Activated naive CD8-positive, alpha-beta T cell treated with anti-CD3 and anti-CD28 coated beads, Interleukin-2, amount 10 ng/mL, durations not matched to agents 7 days and 5 days (primary cell): ENCODE measurements around the gene DLG2. TPM values are rescaled to one million over a fixed set of nuclear protein-coding genes. Genes with fewer than 3 reads are reported as not detected.

Experiments
- ATAC-seq: fragments of 150-1000 bp; cut with Tn5 transposase; one replicate; pipeline ENCODE4 v1.10.0; 2021; ENCODE audit warnings: low read depth, moderate library complexity
- POLR2A ChIA-PET: fragments of 350-600 bp; sonication (Branson Sonifier 250); formaldehyde crosslinking; loops from one replicate; lab custom pipeline; 2021; ENCODE audit warnings: antibody characterized with exemption; lab: Charles Lee
- DNase-seq: peaks from one replicate; pipeline ENCODE4 v3.0.0; 2021
- H3K27ac Mint-ChIP-seq: one replicate; pipeline ENCODE4 v1.8.0; 2022; ENCODE audit warnings: mild to moderate bottlenecking, mixed read lengths
- H3K27me3 Mint-ChIP-seq: one replicate; pipeline ENCODE4 v1.8.0; 2022; ENCODE audit warnings: mild to moderate bottlenecking, moderate library complexity, mixed read lengths
- H3K36me3 Mint-ChIP-seq: one replicate; pipeline ENCODE4 v1.8.0; 2021; ENCODE audit warnings: mild to moderate bottlenecking, mixed read lengths
- H3K4me1 Mint-ChIP-seq: one replicate; pipeline ENCODE4 v1.8.0; 2021; ENCODE audit warnings: mixed read lengths
- H3K4me3 Mint-ChIP-seq: one replicate; pipeline ENCODE4 v1.8.0; 2022; ENCODE audit warnings: mild to moderate bottlenecking, moderate library complexity, mixed read lengths
- H3K9me3 Mint-ChIP-seq: one replicate; pipeline ENCODE4 v1.8.0; 2021; ENCODE audit warnings: mixed read lengths
- total RNA-seq, 2 experiments: library from RNA; stranded (reverse); gene quantifications; one replicate each; pipeline ENCODE4 v1.2.3, GENCODE V29; 2021

Gene DLG2
- total RNA-seq, 2 experiments from 2014 or later = 2.6 to 3.4 TPM

DNA sequence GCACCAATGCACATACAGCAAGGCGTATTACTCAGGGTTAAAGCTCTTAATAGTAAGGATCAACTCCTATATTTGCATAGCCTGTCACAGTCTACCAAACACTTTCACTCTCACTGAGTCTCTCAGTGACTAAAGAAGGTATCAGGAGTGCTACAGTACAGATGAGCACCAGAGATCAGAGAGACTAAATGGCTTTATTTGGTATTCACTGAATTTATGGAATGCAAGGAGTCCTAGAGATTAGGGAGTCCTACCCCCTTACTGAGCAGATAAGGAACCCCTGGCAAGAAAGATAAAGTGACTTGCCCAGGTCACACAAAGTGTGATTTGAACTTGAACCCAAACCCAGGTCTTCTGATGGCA, 1944.6 kb downstream of the DLG2 start:
- no peak overlapping the region for H3K27ac Mint-ChIP-seq
- DNase-seq (no peak), ATAC-seq (no peak)
- H3K4me1 Mint-ChIP-seq = no peaks in the 10 kb centered on the region
- H3K9me3 Mint-ChIP-seq = no peaks in the 10 kb centered on the region
- POLR2A ChIA-PET = no interaction called here
- no peaks in the 10 kb centered on the region for H3K36me3 Mint-ChIP-seq
- no peak overlapping the region for H3K4me3 Mint-ChIP-seq
- H3K27me3 Mint-ChIP-seq = peaks cover 2% of the 10 kb centered on the region

DNA sequence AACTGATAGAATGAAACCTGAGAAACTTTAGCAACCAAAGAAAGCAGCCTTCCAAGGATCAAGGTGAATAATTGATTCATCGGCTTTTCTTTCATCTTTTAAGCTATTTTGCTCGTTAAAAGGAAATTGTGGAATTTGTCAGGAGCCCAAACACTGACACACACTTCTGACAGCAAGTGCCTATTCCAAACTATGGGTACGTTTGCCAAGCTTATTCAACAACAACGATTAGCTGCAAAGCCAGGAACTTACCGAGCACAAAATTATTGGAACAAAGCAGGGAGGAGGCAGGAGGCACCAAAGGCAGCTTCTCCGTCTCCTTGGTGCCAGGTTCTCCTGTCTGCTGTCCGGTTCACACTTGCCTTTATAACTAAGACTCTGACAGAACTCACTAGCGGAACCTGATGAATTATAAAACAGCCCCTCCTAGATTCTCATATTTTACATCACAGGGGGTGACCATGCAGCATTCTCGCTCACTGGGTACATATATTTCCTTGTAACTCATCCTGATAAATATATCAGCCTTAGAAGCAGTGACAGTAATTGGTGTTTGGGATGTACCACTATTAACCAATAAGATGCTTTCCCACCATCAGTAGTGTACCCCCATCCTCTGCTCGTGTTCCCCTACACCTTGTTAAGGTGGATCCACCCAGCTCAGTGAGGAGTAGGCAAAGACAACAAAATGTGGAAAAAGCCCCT, 1945.1 kb downstream of the DLG2 start:
- POLR2A ChIA-PET = no interaction called here
- Mint-ChIP-seq H3K27ac (no peak overlapping the region), H3K4me1 (no peaks in the 10 kb centered on the region), H3K4me3 (no peak overlapping the region), H3K27me3 (peaks cover 2% of the 10 kb centered on the region), H3K9me3 (no peaks in the 10 kb centered on the region), H3K36me3 (no peaks in the 10 kb centered on the region)
- ATAC-seq = no peak
- DNase-seq = no peak

DNA sequence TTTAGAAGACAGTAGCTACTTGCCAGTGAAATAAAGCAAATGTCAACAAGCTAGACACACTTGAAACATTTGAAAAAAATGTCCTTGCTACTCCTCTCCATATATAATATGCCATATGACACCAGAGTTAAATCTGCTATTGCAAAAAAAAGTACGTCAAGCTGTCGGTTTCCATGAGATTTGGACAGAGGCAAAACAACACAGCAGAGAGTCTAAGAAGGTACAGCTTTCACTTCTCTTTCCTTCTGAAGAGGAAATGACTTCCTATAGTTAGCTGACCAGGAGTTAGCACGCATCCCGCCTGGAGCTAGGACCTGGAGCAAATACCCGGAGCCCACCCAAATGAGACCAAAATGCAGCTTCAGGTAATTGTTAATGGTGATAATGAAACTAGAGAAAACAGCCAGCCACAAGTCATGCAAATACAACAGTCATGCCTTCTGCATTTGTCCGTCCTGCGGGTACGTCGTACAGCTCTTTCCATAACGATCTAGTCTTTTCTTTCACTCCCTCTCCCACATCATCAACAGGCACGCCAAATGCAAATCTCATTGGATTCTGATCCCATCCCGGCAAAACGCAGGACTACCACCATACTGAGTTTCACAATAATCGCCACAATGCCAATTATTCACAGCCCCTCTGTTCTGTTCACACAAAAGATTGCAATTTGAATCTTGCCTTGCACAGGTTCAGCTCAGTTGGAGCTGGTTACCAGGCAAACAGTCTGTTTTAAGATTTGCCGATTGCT, 1945.9 kb downstream of the DLG2 start:
- H3K27me3 Mint-ChIP-seq = peaks cover 2% of the 10 kb centered on the region
- H3K27ac Mint-ChIP-seq = no peak overlapping the region
- no peak for ATAC-seq
- DNase-seq = no peak
- no peaks in the 10 kb centered on the region for H3K36me3 Mint-ChIP-seq
- no peaks in the 10 kb centered on the region for H3K4me1 Mint-ChIP-seq
- no peaks in the 10 kb centered on the region for H3K9me3 Mint-ChIP-seq
- POLR2A ChIA-PET = no interaction called here
- H3K4me3 Mint-ChIP-seq = no peak overlapping the region

DNA sequence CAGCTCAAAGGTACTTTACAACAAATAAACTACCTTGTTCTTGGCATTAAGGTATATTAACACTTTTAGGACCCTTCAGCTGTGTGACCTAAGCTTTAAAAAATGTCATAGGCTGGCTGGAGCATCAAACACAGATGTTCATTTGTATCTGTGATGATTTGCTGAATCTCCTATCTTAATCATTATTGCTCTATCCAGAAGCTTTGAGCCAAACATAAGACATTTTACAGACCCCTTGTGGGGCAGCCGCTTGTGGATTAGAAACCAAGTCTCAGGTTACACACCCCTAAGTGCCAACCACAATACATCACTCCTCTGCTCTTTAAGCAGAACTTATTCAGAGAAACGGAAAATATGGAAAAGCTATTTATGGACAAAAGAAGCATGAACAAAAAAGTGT, 1946.8 kb downstream of the DLG2 start:
- Mint-ChIP-seq H3K27me3 (peaks cover 2% of the 10 kb centered on the region), H3K9me3 (no peaks in the 10 kb centered on the region), H3K4me3 (no peak overlapping the region), H3K4me1 (no peaks in the 10 kb centered on the region), H3K27ac (no peak overlapping the region), H3K36me3 (no peaks in the 10 kb centered on the region)
- POLR2A ChIA-PET = no interaction called here
- no peak for DNase-seq
- no peak for ATAC-seq

DNA sequence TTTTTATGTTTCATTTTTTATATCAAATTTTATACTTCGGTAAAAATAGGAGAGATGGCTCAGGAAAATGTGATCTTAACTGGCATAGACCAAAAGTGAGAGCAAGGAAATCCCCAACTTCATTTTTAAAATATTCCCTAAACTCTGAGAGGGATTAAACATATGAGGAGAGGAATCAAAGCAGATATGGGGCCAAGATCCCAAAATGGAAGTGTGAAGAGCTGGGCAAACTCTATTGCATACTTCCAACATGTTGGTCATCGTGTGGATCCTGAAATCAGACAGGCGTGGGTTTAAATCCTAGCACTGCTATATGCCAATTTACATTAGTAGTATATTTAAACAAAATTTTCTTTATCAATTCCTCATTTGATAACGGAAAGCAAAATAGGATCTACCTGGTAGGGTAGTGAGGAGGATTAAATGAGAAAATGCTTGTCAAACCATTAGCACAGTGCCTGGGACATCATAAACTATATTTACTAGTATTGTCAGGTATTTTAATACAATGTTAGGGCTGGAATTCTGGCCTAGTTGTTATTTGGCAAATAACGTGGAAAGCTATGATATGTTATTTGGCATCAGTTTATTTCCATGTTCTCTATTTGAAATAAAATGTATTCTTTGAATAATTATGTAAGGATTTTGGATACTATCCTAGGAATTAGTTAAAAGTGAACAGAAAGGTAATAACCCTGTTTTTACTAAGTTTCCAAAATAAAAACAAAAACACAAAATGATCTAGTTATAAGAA, 1948.1 kb downstream of the DLG2 start:
- Mint-ChIP-seq H3K27ac (no peak overlapping the region), H3K4me1 (no peaks in the 10 kb centered on the region), H3K36me3 (no peaks in the 10 kb centered on the region), H3K4me3 (no peak overlapping the region), H3K27me3 (peaks cover 2% of the 10 kb centered on the region), H3K9me3 (no peaks in the 10 kb centered on the region)
- POLR2A ChIA-PET = no interaction called here
- no peak for ATAC-seq
- no peak for DNase-seq

DNA sequence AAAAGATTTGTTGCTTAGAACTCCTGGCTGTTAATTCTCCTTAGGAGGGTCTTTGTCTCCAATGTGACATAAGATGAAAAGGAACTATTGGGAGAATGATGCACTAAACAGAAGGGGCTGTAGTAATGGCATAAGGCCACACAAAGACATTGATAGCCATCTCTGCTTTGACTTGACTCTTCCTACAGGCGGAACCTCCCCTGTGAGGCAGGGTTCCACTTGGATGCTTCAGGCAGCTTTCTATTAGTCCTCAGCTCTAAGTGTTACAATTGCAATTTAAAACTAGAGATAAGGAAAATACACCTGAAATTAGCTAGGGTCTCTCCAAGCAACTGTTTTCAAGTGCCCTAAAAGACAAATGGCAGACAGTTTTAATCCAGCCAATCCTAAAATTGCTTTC, 1949.4 kb downstream of the DLG2 start:
- Mint-ChIP-seq H3K9me3 (no peaks in the 10 kb centered on the region), H3K4me1 (no peaks in the 10 kb centered on the region), H3K4me3 (no peak overlapping the region), H3K27me3 (peaks cover 2% of the 10 kb centered on the region), H3K36me3 (no peaks in the 10 kb centered on the region), H3K27ac (no peak overlapping the region)
- ATAC-seq = no peak
- no peak for DNase-seq
- POLR2A ChIA-PET = no interaction called here

DNA sequence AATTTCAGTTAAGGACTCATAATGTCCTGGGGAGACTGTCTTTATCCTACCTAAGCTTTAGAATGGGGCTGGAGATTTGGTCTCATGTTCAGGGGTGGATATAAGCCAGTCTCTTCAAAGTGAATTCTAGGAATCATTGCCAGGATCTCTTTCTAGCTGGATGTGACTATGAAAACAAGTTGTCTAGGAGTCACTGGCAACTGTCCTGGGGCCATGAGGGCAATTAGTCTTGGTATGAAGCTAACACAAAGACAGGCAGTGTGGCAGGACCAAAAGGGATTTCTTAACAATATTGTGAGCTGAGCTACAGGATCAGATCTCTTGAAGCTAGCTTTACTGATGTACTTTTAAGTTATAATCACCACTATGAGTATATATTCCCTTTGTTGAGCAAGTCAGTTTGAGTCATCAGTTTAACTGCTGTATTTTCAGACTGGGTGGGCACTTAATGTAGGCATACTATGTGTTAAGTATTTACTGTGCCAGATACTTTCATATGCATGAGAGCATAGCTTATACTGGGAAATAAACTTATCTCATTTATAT, 1951.0 kb downstream of the DLG2 start:
- POLR2A ChIA-PET = no interaction called here
- Mint-ChIP-seq H3K9me3 (no peaks in the 10 kb centered on the region), H3K27me3 (peaks cover 2% of the 10 kb centered on the region), H3K4me3 (no peak overlapping the region), H3K36me3 (no peaks in the 10 kb centered on the region), H3K4me1 (no peaks in the 10 kb centered on the region), H3K27ac (no peak overlapping the region)
- no peak for ATAC-seq
- DNase-seq = no peak

DNA sequence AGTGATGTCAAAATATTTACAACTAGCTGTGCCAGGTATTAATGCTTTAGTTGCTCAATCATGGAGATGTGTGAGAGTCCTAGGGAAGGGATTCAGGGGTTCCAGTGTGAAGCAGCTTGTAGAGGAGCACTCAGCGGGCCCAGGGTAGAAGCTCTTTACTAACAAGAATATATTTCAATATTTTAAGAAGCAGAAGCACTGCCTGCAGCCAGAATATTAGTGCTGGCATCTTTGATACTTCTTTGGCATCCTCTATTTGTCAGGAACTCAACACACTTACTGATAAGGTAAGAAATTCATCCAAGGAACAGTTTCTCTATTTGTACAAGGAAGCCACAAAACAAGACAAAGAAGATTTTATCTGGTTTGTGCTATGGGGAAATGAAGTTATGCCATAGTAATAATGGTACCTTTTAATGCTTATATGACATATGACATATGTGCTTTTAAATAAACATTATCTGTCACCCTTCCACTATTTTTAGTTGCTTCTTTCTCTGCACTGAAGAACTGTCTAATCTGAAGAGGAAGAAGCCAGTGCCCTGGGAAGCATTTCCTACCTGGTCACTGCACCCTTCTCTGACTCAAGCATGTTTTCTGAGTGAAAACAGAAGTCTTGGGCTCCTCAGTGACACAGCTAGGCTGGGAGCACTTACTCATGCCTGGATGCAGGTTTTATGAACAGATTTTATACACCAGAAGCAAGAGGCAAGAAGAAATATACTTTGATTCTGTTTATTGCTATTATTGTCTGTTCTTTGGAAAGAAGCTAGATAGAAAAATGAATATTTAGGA, 1952.8 kb downstream of the DLG2 start:
- Mint-ChIP-seq H3K27ac (no peak overlapping the region), H3K36me3 (no peaks in the 10 kb centered on the region), H3K4me3 (no peak overlapping the region), H3K9me3 (no peaks in the 10 kb centered on the region), H3K27me3 (peaks cover 5% of the 10 kb centered on the region), H3K4me1 (no peaks in the 10 kb centered on the region)
- no peak for ATAC-seq
- POLR2A ChIA-PET = no interaction called here
- no peak for DNase-seq

DNA sequence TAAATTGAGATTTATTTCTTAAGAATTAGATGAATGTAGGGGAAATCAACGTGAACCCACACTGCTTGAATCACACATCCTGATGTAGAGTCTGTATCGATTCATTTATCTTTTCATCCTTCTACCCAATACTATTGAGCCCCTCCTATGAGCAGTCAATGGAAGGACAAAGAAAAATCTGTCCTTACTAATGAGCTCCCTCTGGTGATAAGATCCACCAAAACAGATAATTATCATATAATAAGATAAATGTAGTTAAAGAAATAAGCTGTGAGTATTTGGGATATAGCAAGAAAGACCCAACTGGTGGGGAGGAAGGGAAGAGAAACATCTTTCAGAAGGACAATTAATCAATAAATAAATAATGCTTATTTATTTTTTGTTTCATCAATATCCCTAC, 1955.9 kb downstream of the DLG2 start:
- no peak overlapping the region for H3K4me3 Mint-ChIP-seq
- no peaks in the 10 kb centered on the region for H3K9me3 Mint-ChIP-seq
- H3K36me3 Mint-ChIP-seq = no peaks in the 10 kb centered on the region
- POLR2A ChIA-PET = no interaction called here
- no peak overlapping the region for H3K27ac Mint-ChIP-seq
- no peak for ATAC-seq
- H3K27me3 Mint-ChIP-seq = peaks cover 3% of the 10 kb centered on the region
- no peak for DNase-seq
- no peaks in the 10 kb centered on the region for H3K4me1 Mint-ChIP-seq

DNA sequence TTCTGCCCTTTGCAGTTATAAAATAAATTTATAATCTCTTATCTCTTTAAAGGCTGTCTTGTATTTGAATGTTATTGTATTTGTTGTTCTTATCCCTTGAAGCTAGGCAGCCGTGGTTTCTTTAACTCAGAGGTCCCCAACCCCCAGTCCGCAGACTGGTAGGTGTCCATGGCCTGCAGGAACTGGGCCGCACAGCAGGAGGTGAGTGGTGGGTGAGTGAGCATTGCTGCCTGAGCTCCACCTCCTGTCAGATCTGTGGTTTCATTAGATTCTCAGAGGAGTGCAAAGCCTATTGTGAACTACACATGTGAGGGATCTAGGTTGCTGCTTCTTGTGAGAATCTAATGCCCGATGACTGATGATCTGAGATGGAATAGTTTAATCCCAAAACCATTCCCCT, 1961.0 kb downstream of the DLG2 start:
- Mint-ChIP-seq H3K4me1 (no peaks in the 10 kb centered on the region), H3K9me3 (no peaks in the 10 kb centered on the region), H3K27ac (no peak overlapping the region), H3K4me3 (no peak overlapping the region), H3K36me3 (no peaks in the 10 kb centered on the region), H3K27me3 (peaks cover 5% of the 10 kb centered on the region)
- POLR2A ChIA-PET = no interaction called here
- ATAC-seq (no peak), DNase-seq (no peak)

DNA sequence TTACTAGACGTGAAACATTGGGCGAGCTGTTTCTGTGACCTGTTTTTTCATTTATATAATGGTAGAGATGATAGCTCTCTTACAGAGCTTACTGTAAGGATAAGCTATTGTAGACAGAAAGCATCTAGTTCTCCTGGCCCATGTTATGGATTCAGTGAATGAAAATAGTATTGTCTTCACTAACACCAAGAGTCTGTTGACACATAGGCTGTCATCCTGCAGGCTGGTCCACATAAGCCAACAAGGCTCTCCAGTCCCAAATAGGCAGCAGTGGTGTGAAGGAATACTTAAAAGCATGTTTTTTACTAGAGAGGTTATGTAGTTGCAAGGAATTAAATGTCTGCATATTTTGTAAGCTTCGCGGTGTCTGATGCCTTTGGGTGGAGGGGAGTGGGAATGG, 1963.2 kb downstream of the DLG2 start:
- no peaks in the 10 kb centered on the region for H3K9me3 Mint-ChIP-seq
- no peaks in the 10 kb centered on the region for H3K36me3 Mint-ChIP-seq
- no peaks in the 10 kb centered on the region for H3K4me1 Mint-ChIP-seq
- ATAC-seq = no peak
- POLR2A ChIA-PET = no interaction called here
- peaks cover 2% of the 10 kb centered on the region for H3K27me3 Mint-ChIP-seq
- H3K27ac Mint-ChIP-seq = no peak overlapping the region
- no peak for DNase-seq
- H3K4me3 Mint-ChIP-seq = no peak overlapping the region

DNA sequence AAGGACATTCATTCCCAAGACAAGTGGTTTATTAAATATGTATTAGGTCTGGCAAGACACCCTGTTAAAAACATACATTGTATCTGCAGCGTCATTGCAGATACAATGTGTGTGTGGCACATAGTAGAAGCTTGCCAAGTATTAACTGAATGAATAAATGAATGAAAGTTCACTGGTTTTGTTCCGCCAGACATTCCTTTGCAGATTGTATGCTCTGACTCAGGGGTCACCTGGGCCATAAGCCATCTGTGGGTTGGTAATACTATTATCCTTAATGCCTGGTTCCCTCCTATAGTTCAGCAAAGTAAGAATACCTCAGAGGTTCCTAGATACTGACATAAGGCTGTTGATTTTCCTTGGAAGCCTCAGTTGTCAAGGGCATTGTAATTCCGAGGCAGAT, 1963.7 kb downstream of the DLG2 start:
- Mint-ChIP-seq H3K4me3 (no peak overlapping the region), H3K9me3 (no peaks in the 10 kb centered on the region), H3K27me3 (peaks cover 2% of the 10 kb centered on the region), H3K4me1 (no peaks in the 10 kb centered on the region), H3K36me3 (no peaks in the 10 kb centered on the region), H3K27ac (no peak overlapping the region)
- ATAC-seq (no peak), DNase-seq (no peak)
- POLR2A ChIA-PET = no interaction called here

DNA sequence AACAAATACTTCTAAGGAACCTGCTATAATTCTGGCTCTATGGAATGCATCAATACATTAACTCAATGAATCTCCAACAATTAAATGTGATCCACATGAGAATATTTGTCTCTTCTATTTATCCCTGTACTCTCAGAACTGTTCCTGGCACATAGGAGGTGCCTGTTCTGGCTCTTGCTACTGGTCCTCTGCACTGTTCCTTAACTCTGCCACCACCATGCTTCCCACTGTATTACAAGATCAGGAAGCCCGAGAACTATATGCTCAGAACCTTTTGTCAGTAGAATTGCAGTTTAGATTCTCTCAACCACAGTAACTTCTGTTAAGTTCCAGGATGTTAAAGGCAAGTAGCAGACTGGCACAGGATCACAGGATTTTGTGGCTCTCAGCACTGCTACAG, 1964.7 kb downstream of the DLG2 start:
- DNase-seq (no peak), ATAC-seq (no peak)
- Mint-ChIP-seq H3K4me3 (no peak overlapping the region), H3K9me3 (no peaks in the 10 kb centered on the region), H3K36me3 (no peaks in the 10 kb centered on the region), H3K27me3 (peaks cover 2% of the 10 kb centered on the region), H3K4me1 (no peaks in the 10 kb centered on the region), H3K27ac (no peak overlapping the region)
- POLR2A ChIA-PET = no interaction called here
